HG03521 (cell line): ENCODE data around the gene CAMK2B.

ENCODE experiments used
- ATAC-seq: cut with Tn5 transposase; IDR thresholded peaks from one replicate; pipeline ENCODE4 v1.9.1; 2021; ENCODE audit warnings: mild to moderate bottlenecking, moderate library complexity; ENCODE audit not compliant: unreplicated experiment

CAMK2B gene

DNA sequence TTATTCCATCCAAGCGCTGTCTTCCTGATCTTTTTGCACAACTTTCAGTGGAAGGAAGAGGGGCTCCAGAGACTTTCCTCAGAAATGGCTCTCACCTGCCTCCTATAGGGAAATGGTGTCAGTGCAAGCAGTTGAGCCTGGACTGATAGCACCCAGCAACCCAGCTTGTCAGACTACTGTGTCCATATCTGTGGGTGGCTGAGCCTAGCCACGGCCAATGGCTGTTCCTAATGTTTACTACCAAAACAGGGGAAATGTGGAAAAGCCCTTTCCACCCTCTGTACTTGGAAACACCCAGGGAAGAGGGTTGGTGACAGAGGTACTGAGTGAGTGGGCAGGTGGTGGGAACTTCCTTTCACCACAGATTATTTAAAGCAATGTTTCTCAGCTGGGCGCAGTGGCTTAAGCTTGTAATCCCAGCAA lies 128.9 kb downstream of the CAMK2B start:
- no peak for ATAC-seq

DNA sequence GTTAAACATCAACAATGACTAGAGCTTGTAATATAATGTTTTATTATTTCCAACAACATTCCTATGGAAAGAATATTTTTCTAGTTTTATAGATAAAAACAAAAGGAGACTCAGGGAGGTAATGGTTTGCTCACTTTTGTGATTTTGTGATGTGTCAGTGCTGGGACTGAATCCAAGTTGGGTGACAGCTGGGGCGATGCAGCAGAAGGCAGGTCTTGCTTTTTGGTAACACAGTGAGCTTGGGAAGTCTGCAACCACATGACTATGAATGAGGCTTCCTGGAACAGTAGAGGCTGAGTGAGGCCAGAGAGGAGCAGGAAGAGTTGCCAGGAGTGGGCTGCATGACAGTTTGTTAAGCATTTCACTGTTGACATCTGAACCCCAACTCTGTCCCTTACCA lies 129.5 kb downstream of the CAMK2B start:
- ATAC-seq: no peak

DNA sequence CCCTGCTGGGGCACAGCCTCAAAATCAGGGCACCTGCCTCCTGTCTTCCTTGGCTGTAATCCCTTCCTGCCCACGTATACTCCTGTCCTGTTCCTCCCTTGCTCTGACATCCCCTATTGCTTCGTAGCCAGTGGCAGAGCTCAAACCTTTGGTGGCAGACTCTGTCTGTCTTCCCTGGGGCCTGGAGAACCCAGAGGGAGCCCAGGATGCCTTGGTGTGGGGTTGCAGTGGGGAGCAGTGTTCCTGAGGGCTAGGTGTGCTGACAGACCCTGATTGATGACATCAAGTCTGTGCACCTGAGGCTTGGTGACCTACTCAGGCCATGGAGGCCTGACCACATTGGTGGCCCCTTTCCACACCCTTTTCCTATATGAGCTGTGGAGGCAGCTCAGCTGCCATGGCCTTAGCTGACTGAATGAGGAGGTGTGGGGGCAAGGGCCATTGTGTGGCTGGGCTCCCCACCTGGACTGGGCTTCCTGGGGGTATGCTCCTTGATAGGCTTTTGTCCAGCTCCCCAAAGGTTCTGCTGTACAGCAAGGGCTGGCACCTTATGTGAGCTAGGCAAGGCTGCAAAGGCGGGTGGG lies 130.7 kb downstream of the CAMK2B start:
- no peak for ATAC-seq

DNA sequence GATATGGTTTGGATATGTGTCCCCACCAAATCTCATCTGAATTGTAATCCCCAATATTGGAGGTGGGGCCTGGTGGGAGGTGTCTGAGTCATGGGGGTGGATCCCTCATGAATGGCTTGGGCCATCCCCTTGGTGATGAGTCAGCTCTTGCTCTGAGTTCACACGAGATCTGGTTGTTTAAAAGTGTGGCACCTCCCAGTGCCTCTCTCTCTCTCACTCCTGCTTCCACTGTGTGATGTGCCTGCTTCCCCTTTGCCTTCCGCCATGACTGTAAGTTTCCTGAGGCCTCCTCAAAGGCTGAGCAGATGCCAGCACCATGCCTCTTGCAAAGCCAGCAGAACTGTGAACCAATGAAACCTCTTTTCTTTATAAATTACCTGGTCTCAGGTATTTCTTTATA lies 131.3 kb downstream of the CAMK2B start:
- no peak for ATAC-seq

DNA sequence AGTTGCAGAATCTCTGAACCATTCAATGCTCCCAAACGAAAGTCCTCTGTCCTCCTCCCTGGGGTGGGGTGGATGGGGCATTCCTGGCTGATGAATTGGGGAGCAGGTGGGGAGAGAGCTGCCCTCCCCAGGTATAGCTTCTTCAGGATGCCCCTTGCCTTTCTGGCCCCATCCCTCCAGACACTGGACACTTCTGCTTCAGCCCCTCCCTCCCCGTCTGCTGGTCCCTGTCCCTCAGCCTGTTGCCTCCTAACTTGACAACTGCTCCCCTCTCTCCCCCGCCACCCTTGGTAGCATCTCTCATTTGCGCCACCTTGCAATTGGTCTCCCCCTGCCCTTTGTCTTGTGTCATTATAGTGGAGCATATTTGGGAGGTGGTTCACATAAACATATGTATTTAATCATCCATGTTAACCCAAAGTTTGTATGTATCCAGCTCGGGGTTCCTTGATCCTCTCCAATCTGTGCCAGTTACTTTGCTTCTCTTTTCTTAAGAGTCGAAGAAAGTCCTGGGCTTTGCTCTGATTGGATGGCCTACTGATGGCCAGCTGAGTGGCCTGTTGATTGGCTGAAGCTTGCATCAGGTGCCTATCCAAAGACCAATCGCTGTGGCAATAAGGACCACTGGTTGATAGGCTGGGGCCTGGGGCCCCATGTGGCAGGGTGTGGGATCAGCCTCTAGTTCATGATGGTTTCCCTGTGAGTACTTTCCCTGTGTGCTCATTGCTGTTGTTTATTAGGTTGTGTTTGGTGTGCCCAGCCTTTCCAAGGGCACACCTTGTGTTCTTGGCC lies 132.2 kb downstream of the CAMK2B start:
- no peak for ATAC-seq

DNA sequence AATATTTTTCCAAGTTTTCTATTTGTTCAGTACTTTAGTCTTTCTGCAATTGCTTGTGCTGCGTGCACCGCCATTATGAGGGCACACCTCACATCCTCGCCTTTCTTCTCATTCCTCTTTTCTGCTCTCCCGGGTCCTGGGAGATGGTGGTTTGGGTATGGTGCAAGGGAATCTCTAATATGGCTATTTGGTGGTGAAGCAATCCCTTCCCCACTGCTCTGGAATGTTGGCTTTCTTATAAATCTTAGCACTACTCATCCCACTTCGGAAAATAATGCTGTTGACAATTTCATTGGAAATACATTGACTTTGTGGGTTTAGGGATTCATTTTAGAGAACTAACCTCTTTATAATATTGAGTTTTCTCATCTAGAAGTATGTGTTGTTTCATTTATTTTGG lies 134.2 kb downstream of the CAMK2B start:
- ATAC-seq: no peak

DNA sequence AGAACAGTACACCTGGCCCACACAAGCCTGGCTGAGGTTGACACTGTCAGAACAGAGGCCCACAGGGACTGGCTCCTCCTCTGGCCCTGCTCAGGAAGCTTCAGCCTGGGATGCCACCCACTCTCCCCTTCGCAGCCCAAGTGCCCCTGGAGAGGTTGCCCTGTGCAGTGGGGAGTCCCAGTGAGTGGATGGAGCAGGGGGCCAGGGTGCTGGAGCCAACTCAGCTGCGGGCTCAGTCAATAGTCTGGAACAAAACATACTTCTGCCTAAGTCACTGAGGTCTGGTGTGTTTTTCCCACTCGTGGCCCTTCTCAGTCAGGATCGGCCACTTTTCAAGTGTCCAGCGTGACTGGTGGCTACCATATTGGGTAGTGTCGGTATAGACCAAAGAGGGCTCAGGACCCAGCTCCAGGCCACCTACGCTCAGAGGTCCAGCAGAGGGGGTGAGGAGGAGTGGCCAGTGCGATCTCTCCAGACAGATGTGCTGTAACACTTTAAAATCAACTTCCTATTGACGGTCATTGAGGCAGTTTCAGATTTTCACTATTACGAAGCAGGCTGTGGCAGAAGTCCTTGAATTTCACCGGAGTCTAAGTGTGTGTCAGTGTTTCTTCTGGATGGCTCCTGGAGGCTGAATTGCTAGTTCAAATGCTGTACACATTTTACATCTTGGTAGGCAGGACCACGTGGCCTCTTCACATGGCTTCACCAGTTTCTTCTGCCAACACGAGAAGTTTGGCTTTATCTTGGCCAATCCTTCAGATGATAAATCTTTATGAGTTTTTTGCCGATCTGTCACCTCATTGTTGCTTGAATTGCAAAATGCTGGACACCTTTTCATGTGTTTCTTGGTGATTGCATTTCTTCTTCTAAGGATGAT lies 135.2 kb downstream of the CAMK2B start:
- ATAC-seq: no peak

DNA sequence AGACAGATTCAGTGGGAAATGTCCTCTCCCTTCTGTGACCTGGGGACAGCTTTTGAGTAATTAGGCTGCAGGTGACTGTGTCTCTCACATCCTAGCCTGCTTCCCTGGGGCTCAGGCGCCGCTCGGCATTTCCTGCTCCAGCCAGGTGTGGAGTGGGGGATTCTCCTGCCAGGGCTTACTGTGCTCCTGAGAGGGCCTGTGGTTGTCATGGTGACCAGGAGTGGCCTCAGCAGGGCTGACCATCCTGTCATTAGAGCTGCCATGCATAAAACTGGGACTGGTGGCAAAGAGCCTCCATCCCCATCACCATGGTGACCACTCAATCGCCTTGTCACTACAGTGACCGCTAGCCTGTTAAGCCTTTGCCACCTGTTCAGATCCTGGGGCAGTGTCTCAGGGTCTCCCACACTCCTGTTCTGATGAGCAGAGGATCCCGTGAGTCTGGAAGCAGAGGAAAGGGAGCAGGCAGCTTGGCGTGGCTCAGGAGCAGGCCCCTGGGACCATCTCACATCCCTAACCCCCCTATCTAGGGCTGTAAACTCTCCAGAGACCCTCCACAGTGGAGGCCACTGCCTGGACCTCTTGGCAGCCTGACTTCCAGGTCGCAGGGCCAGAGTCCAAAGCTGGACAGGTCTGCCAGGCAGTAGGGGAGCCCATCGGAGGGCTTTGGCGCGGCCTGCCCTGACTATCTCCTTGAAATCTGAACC lies 136.0 kb downstream of the CAMK2B start, which contains the start of gene GCK:
GCK (minus strand) TSS at position 154 of the 707 bp plus-strand sequence. CDS start 486 bp downstream, outside the sequence.
- no peak for ATAC-seq

DNA sequence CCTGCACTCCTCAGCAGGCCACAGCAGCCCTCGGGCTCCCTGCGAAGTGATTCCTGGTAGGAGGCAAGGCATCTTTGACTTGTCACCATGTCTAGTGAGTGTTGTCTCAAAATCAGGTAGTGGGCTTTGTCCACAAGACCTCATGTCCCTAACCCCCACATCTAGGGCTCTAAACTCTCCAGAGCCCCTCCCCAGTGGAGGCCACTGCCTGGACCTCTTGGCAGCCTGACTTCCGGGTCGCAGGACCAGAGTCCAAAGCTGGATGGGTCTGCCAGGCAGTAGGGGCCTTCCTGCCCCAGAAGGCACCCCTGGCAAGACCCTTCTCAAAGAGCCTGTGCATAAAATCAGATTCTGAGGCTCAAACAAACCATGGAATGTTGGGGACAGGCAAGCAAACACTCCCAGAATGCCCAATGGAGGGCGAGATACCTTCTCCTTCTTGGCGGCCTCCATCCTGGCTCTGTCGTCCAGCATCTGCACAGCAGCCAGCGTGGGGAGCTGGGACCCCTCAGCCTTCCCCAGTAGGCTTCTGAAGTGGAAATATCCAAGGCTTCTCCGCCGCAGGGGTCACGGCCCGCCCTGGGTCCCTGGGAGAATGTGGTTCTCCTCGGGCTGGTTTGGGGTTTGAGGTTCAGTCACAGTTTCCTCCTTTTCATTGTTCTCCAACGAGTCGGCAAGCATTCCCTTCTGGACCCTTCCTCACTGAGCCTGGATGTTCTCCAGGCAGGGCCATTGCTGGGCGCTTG lies 136.7 kb downstream of the CAMK2B start:
- no peak for ATAC-seq

DNA sequence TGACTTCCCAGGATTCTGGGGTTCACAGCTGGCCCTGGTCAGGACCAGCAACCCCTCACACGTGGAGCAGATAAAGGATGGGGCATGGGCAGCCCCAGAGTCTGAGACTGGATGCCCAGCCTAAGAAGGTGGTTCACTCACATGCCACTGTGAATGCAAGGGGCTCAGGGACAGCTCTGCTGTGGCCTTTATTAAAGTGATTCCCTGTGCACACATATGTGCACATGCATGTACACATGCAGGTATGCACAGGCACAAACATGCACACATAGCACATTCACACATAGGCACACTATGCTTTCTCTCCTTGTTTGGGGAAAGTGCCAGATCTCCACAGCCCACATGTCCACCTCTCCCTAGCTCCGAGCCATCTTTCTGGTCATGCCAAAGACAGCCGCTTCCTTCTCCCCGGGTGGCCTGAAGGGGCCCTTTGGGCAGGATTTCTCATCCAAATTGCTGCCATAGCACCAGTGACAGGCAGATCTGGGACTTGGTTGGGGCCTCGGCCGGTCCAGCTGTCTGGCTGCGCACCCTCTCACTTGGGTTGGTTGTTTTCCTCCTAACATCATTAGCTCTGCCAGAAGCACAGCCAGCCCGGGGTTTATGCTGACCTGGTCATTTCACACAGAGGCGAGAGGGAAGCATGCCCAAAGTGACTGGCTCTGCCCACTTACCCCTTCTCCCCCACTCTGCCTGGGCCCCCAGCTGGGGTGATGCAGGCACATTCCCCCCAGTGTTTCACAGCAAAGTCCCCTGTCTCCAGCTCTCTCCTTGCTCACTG lies 137.6 kb downstream of the CAMK2B start:
- no peak for ATAC-seq

DNA sequence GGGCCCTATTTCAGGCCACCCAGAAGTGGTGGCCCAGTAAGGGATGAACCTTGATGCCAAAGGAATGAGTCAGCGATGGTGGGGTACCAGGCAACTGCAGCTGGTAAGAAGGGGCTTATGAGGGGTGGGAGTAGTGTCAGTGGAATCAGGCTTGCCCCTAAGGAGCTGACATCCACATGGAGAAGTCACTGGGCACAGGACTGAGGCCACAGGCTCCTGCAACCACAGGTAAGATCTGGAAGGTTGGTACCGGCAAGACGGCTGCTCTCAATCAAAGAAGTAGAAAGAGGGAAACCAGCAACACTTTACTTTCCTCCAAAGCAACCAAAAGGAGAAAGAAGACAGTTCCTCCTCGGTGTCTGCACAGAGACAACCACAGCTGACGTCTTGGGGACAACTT lies 138.7 kb downstream of the CAMK2B start:
- ATAC-seq: no peak

DNA sequence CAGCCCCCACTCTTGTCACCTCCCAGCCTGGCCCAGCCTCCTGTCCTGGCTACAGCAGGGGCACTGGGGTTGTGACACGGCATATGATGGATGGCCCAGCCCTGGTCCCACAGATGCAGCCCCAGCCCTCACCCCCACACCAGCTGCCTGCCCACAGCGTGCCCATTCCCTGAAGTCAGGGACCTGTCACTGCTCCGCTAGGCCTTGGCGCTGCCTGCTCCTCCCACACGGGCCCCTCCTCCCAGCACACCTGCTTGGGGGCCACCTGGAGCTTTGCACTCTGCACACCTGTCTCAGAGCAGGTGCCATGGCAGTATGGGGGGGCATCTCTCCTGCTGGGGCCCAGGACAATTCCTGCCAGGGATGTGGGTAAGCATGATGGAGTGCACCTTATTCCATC lies 139.7 kb downstream of the CAMK2B start:
- no peak for ATAC-seq

DNA sequence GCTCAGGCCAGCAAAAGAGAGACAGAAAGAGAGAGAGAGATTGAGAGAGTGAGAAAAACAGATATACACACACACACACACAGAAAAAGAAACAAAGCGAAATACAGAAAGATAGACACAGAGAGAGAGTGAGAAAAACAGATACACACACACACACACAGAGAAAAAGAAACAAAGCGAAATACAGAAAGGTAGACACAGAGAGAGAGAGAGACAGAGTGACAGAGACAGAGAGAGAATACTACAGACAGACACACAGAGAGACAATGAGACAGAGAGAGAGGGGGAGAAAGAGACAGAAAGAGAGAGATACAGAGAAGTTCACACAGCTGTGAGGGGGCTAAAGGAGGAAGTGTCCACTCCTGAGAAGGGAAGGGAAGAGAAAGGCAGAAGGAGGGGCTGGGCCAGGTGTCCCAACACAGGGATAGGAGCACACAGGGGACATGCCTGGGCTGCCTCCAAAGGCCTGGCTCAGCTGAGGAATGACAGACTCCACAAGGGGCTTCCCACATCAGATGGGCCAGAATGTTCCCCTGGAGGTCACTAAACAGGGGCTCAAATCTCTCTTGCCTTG lies 140.4 kb downstream of the CAMK2B start:
- ATAC-seq: no peak

DNA sequence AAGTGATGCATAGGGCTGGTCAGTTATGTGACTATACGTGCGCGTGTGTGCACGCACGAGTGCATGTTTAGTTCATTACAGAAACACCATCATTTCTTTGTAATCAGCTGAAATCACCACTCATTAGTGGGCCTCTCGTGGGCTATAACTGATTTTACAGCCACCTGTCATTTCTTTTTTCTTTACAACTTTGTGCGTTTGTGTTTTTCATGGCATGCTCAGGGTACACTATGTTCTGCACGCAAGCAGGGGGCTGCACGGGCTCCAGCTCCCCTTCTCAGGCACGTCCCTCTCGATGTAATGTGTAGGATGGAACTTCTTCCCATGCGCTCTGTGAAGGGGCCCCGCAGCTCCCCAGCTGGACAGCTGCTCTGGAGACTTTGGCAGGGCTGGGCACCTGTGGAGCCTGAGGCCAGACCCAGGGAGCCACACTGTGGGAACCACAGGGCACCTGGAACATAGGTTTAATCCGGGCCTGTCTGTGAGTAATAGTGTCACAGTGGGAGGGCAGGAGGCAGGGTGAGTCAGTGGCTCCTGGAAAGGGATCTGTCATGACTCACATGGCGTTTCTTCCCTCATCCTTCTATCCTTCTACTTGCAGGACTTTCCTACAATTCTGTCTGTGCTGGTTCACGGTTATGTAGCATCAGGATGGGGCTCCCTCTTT lies 141.1 kb downstream of the CAMK2B start:
- no peak for ATAC-seq

DNA sequence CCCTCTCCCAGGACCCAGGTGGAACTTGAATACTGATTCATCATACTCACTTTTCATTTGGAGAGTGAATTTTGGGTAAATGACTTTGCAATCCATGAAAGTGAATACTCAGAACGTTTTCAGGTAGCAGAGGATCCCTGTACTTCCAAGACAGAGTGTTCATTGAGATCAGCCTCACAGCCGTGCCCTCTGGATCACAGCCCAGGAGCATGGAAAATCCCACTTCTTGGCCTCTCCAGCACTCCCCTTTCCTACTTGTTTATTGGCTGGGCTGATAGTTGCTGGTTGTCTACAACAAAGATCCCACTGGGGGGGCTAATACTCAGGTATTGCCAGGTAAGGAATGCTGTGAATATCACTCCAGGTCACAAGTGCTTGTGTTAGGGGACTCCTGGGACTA lies 142.0 kb downstream of the CAMK2B start:
- no peak for ATAC-seq

DNA sequence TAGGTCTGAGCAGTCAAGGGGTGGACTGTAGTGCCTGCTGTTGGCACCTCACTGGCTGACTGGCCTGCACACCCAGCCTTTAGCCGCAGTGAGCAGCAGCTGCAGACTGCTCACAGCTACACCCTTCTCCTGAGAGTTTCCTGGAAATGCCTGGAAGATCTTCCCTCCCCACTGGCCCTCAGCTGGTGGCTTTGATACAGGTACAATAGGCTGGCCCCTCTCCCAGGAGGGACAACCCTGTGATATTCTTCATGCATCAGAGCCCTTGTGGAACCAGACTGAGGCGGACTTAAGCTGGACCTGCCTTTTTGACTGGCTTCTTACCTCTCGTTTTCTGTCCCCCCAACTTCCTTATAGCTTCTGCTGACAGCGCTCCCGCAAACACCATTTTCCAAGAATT lies 142.6 kb downstream of the CAMK2B start:
- no peak for ATAC-seq

DNA sequence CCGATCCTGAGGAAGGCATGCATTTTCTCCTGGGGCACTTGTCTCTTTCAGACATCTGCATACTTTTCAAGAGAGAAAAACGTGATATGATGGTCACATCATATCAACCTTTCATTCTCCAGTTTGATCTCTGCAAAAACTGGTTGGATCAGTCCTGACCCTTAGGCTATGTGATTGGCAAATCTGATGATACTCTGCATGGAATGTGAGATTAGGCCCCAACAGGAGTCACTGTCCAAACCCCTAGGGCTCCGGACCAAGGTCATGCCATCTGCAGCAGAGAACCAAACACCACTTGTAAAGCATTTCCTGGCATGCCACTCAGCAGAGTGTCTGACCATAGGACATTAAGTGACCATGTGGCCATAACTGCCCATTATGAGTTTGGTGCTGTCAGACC lies 144.8 kb downstream of the CAMK2B start:
- no peak for ATAC-seq

DNA sequence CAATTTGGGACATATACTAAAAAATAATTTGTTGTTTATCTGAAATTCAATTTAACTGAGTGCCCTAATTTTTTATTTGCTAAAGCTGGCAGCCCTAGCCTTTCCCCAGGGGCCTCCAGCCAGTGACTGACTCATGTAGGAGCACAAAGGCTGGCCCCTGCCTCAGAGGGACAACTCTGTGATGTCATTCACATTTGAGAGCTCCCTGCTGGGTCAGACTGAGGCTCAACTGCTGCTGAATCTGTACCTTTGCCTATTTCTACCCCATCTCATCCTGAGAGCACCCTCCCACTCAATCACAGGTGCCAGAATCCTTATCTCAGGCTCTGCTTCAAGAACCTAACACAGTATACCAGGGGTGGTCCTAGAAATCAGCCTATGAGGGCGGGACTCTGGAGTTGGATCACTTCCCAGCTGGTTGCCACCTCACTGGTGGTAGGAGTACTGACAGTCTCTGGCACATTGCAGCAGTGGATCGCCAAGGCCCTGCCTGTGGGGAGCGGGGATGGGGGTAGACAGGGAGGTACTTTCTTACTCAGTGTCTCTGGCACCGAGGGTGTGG lies 147.7 kb downstream of the CAMK2B start:
- ATAC-seq: no peak
